Activated CD8-positive, alpha-beta memory T cell treated with anti-CD3 and anti-CD28 coated beads for 36 hours (primary cell): ENCODE data around the gene TAPBP. TPM values are rescaled to one million over a fixed set of nuclear protein-coding genes. Genes with fewer than 3 reads are reported as not detected.
"Not testable (repeated sequence)": the region's sequence is repeated elsewhere in the genome, so short reads cannot be mapped to it uniquely, and the experiment has no call there.

Experiments used
- CTCF ChIA-PET: fragments of 350-600 bp; sonication (Branson Sonifier 250); formaldehyde crosslinking; loops from one replicate; lab custom pipeline; 2021; ENCODE audit warnings: antibody characterized with exemption; lab: Charles Lee
- POLR2A ChIA-PET: fragments of 350-600 bp; sonication (Branson Sonifier 250); formaldehyde crosslinking; loops from one replicate; lab custom pipeline; 2021; ENCODE audit warnings: antibody characterized with exemption; lab: Charles Lee
- total RNA-seq, 2 experiments: library from RNA; stranded (reverse); gene quantifications; one replicate each; pipeline ENCODE4 v1.2.3, GENCODE V29; 2021

Gene TAPBP
- total RNA-seq, 2 experiments from 2014 or later: 184 to 189 TPM

DNA sequence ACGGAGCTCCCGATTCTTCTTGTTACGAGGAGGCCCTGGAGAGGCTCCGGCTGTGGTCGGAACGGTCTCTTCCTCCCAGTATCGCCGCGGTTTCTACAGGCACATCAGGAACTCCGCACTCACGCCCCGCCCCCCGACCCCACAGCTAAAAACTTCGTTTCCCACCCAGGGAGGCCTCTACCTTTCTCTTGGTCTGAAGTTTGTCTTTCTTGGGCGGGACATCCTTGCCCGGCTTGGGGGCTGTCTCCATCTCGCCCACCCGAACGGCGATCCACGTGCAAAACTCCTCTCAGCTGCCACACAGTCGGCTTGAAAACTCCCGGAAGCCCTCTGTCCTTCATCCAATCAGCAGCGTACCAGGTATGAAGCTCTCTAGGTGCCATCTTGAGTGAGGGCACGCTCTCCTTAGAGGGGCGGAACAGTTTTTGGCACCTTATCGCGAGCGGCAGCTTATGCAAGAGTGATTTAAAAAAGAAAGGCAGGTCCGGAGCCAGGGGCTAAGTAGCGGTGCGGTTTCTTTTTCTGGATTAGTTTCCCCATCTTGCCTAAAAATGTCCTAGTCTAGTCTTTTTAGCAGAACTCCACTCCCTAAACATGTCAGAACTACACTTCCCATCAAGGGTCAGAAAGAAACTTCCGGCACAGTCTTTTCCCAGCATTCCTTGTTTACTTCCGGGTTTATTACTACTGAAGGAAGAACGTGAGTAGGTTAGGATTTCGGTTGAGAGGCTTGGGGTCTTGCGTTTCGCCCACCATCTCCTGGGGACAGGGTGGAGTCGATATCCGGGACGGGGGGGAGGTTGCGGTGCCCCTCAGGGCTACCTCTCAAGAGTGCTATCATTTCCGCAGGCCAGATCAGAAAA is 24.7 kb downstream of the TAPBP start, which contains the start of the genes PFDN6 and WDR46:
Gene PFDN6 (plus strand): TSS at position 681 of the 863 bp plus-strand sequence. CDS start 256 bp downstream, outside the sequence.
Gene WDR46 (minus strand): TSS at position 319 of the 863 bp plus-strand sequence. CDS start 69 bp downstream, at position 250.
- POLR2A ChIA-PET: interaction anchor here (0.5 to 4.5 kb wide), 11 partner anchors 10 to 318 kb away, joined by 3 to 38 read pairs (median 4); partner anchors contain the start of genes B3GALT4, HLA-DPB1, RGL2 and RPS18
- CTCF ChIA-PET: interaction anchor here (0.9 to 3.0 kb wide), 9 partner anchors 10 to 134 kb away, joined by 3 to 30 read pairs (median 4); partner anchors contain the start of genes B3GALT4, RGL2, RPS18 and TAPBP

DNA sequence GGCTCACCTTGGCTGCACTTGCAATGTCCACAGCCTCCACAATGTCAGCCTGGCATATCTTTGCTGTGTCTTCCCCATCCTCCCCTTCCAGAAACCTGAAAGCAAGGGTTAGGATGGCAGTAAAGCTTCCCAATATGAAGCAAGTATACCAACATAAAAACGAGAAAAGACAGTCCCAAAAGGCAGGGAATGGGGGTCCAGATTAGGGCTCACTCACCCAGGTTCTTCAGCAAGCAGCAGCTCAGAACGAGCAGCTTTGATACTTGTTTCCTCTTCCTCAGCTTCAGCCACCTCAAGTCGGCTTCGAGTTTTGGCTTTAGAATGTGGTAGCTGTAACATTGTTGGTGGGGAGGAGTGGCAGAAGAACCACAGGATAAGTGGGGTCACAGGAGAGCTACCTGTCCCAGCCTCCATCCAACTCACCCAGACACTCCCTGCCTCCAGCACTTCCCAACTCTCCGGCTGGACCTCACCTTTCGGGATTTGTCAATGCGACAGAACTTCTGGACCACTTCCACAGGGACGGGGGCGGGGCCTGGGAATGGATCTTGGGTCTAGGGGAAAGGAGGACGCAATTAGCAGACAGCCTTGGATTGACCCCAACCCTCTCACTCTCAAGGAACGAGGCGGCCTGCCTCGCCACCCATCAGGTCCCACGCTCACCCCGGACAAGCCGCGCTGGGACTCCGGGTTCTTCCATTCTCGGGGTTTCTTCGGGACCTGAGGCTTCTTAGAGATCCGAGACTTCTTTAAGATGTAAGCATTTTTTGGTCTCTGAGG is 25.5 kb downstream of the TAPBP start:
- ChIA-PET CTCF (interaction anchor here (1.1 to 3.0 kb wide), 6 partner anchors 11 to 135 kb away, joined by 3 to 30 read pairs (median 6); partner anchors contain the start of genes B3GALT4 and RGL2), POLR2A (interaction anchor here (0.7 to 4.5 kb wide), 6 partner anchors 11 to 317 kb away, joined by 3 to 38 read pairs (median 8); partner anchors contain the start of genes B3GALT4, RGL2, RPS18 and VPS52)

DNA sequence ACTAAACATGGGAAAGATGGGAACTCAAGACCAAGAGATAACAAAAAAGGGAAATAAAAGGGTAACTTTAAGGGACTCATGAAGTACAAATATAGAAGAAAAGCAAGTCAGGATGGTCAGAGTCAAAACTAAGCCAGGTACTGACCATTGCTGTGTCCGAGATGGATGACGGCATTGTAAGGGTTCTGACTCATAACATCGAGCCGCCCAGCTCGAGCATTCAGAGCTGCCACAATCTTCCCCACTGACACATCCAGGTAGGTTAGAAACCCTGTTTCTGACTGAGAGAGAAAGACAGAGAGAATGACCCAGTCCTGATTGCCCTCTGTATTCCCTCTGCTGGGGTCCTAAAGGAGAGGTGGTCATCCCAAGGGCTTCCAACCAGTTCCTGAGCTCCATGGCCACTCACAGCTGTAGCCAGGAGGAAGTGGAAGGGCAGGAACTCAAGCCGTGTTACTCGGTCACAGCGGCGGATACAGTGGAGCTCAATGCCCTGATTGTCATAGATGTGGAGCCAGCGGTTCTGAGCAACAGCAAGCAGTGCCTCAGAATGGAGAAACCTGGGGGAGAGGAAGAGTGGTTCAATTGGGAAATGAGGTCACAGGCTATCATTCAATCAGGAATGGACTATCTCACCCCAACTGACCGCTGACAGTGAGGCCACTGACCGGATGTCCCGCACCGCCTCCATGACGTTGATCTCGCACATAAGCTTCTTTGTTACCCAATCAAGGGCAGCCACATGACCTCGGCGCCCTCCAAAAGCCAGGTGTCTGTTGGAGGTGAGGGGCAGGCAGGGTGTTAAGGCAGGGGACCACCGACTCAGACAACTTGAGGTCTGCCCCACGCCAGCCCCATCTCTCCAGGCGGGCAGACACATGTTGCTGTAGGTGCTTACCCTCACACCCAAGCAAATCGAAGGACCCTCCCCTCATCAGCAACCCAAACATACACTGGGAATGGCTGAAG is 26.6 kb downstream of the TAPBP start:
- POLR2A ChIA-PET: interaction anchor here (4.5 kb wide), 1 partner anchor 10 kb away, joined by 38 read pairs; the partner anchor contains the start of gene B3GALT4
- CTCF ChIA-PET: interaction anchor here (1.2 to 1.5 kb wide), 2 partner anchors 10 to 12 kb away, joined by 3 to 9 read pairs; partner anchors contain the start of genes B3GALT4 and RGL2

DNA sequence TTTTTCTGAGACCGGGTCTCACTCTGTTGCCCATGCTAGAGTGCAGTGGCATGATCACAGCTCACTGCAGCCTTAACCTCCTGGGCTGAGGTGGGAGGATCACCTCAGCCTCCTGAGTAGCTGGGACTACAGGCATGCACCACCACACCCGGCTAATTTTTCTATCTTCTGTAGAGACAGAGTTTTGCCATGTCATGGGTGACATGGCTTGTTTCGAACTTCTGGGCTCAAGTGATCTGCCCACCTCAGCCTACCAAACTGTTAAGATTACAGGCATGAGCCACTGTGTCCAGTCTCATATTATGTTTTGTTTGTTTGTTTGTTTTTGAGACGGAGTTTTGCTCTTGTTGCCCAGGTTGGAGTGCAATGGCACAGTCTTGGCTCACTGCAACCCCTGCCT is 28.7 kb downstream of the TAPBP start:
- POLR2A ChIA-PET, CTCF ChIA-PET: not testable (repeated sequence)

DNA sequence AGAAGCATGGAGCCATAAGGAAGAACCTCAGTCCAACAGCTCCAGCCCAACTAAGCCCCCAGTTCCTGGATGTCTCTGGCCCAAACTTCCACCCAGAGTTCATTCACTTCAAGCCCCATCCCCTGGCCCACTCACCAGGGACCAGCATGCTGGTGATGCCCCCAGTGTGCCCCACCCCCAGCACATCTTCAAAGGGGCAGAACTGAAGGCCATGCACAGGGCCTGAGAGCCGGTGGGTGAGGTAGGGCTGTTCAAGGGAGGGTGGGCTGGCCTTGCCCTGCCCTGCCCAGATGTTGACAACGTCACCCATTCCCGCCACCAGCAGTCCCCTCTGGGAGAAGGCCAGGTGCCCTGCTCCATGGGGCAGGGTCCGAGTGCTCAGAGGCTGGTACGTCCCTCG is 33.3 kb downstream of the TAPBP start:
- POLR2A ChIA-PET: interaction anchor here (0.7 to 1.0 kb wide), 2 partner anchors 9 to 110 kb away, joined by 3 read pairs; partner anchors contain the start of genes RPS18 and VPS52
- CTCF ChIA-PET: interaction anchor here (1.2 kb wide), 1 partner anchor 19 kb away, joined by 5 read pairs; no protein-coding TSS in a partner anchor

DNA sequence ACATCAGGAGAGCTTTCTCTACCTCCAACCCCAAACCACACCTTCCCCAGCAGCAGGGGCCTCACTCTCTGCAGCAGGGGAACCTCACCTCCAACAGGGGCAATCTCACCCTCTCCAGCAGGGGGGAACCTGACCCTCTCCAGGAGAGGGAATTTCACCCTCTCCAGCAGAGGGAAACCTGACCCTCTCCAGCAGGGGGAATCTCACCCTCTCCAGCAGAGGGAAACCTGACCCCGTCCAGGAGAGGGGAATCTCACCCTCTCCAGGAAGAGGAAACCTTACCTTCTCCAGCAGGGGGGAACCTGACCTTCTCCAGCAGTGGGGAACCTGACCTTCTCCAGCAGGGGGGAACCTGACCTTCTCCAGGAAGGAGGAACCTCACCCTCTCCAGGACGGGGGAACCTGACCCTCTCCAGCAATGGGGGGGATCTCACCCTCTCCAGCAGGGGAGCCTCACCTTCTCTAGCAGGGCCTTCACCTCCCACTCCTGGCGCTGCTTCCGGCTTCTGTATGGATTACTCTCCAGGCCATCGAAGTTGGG is 33.8 kb downstream of the TAPBP start:
- ChIA-PET CTCF (interaction anchor here (0.6 to 1.2 kb wide), 2 partner anchors 14 to 20 kb away, joined by 3 to 5 read pairs; no protein-coding TSS in a partner anchor), POLR2A (interaction anchor here (0.7 to 1.0 kb wide), 2 partner anchors 8 to 111 kb away, joined by 3 read pairs; partner anchors contain the start of genes RPS18 and VPS52)

DNA sequence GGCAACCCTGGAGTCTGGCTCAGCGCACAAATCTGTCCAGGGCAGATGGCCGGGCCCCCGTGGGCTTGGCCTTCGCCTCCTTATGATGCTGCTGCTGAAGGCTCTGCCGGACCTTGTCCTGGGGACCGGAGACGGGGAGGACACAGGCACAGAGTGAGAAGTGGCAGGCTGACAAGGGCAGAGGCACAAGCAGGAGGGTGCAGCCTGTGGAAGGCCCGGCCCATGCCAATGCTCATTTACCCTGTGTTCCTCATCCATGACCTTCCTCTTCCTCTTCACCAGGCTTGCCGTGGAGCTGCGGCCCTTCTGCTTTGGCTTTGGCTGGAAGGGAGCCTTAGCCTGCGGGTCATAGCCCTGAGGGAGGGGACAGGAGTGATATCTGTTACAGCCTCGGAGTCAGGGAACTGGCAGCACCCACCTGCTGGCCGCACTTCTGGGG is 34.6 kb downstream of the TAPBP start:
- ChIA-PET CTCF (interaction anchor here (0.6 to 4.1 kb wide), 3 partner anchors 10 to 20 kb away, joined by 3 to 30 read pairs (median 5); partner anchors contain the start of genes PFDN6 and WDR46), POLR2A (interaction anchor here (1.4 to 3.7 kb wide), 2 partner anchors 9 to 29 kb away, joined by 3 to 38 read pairs; partner anchors contain the start of genes PFDN6 and WDR46)

DNA sequence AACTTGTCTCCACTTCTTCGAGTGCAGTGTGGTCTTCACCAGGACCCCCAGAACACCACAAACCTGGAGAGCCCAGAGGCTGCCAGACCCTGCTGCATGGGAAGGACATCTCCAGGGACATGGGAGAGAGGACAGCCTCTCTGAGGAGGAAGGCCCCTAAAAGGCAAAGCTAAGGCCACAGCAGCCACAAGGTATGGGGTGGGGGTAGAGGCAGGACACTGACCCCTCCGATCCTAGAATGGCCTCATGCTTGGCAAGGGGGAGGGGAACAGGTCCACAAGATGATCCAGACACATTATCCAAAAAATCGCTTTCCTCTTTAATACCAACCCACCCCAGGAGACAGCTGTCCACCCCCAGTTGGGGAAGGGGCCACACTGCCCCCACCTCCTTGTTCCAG is 35.1 kb downstream of the TAPBP start:
- ChIA-PET CTCF (interaction anchor here (1.1 to 4.1 kb wide), 4 partner anchors 8 to 123 kb away, joined by 3 to 30 read pairs (median 6); partner anchors contain the start of genes PFDN6 and WDR46), POLR2A (interaction anchor here (0.6 to 3.7 kb wide), 3 partner anchors 10 to 29 kb away, joined by 3 to 38 read pairs (median 11); partner anchors contain the start of genes PFDN6 and WDR46)

DNA sequence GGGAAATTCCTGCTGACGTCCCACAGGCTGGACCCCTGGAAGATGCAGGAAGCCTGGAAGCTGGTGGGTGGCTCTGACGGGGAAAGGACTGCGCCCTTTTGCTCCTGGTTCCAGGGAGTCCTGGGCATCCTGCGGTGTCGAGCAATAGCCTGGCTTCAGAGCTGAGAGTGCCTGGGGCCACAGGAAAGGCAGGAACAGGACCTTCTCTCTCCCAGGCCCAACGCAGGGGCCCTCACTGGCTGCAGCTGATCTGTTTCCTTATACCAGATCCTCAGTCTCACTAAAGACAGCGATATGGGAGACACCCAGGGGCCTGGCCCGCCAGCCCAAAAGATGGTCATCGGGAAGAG is 35.5 kb downstream of the TAPBP start:
- ChIA-PET CTCF (interaction anchor here (1.1 to 4.1 kb wide), 6 partner anchors 9 to 123 kb away, joined by 3 to 30 read pairs (median 4); partner anchors contain the start of genes PFDN6 and WDR46), POLR2A (interaction anchor here (0.6 to 3.7 kb wide), 4 partner anchors 10 to 30 kb away, joined by 3 to 38 read pairs (median 8); partner anchors contain the start of genes PFDN6 and WDR46)

DNA sequence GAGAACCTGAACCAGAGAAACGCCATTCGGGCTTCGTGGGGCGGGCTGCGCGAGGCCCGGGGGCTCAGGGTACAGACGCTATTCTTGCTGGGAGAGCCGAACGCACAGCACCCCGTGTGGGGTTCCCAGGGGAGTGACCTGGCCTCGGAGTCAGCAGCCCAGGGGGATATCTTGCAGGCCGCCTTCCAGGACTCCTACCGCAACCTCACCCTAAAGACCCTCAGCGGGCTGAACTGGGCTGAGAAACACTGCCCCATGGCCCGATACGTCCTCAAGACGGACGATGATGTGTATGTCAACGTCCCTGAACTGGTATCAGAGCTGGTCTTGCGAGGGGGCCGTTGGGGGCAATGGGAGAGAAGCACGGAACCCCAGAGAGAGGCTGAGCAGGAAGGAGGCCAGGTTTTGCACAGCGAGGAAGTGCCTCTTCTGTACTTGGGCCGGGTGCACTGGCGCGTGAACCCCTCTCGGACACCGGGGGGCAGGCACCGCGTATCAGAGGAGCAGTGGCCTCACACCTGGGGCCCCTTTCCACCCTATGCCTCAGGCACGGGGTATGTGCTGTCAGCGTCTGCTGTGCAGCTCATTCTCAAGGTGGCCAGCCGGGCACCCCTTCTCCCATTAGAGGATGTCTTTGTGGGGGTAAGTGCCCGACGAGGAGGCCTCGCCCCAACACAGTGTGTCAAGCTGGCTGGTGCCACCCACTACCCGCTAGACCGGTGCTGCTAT is 36.1 kb downstream of the TAPBP start:
- ChIA-PET CTCF (interaction anchor here (0.9 to 4.1 kb wide), 15 partner anchors 9 to 188 kb away, joined by 3 to 30 read pairs (median 4); partner anchors contain the start of genes PFDN6, TAPBP and WDR46), POLR2A (interaction anchor here (0.6 to 3.7 kb wide), 15 partner anchors 11 to 306 kb away, joined by 3 to 38 read pairs (median 5); partner anchors contain the start of genes PFDN6, RGL2, WDR46 and ZBTB22)

DNA sequence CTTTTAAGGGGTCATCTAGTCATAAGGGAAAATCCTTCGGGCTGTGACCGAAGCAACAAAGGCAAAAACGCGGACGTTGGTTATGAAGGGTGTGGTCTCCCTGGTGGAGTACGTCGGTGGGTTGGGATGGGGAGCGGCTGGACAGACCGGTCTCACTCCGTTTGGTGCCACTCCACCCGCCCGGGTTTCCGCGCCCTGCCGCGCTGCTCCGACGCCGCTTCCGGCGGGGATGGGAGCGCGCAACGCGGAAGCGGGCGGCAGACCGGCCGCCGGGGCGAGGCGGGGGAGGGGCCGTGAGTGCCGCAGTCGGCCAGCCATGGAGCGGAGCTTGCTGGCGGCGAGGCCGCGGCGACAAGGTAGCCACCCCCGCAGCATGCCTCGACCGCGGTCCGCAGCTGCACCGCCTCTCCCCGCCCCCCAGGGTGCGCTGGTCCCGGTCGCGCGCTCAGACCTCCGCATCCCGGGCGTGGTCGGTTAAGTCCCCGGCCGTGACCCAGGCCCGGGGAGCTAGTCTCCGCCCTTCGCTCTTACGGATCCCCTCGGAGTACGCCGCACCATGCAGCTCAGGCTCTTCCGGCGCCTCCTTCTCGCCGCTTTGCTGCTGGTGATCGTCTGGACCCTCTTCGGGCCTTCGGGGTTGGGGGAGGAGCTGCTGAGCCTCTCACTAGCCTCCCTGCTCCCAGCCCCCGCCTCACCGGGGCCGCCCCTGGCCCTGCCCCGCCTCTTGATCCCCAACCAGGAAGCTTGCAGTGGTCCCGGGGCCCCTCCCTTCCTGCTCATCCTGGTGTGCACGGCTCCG is 36.8 kb downstream of the TAPBP start, which contains the start of gene B3GALT4:
Gene B3GALT4 (plus strand): TSS at position 260 of the 799 bp plus-strand sequence. CDS start 297 bp downstream, at position 557.
- ChIA-PET POLR2A (interaction anchor here (0.6 to 3.7 kb wide), 13 partner anchors 12 to 305 kb away, joined by 3 to 38 read pairs (median 5); partner anchors contain the start of genes PFDN6, RGL2, WDR46 and ZBTB22), CTCF (interaction anchor here (0.6 to 4.1 kb wide), 15 partner anchors 10 to 1542 kb away, joined by 3 to 30 read pairs (median 4); partner anchors contain the start of genes HSD17B8, PFDN6, TAPBP and WDR46)

DNA sequence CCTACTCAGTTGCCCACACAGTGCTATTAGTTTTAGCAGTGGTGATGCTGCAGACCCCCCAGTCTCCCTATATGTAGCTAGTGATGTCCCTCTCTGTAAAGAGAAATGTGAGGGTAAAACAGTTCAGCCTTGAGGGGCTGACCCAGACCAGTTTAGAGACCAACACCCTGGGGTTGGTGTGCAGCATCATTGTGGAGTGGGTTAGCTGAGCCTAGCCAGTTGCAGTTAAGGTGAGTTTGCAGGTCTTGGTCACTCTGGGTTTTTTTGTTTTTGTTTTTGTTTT is 37.4 kb downstream of the TAPBP start:
- ChIA-PET POLR2A (interaction anchor here (1.0 to 3.7 kb wide), 4 partner anchors 12 to 41 kb away, joined by 3 to 38 read pairs (median 6); partner anchors contain the start of genes PFDN6, WDR46 and ZBTB22), CTCF (interaction anchor here (0.6 to 4.1 kb wide), 11 partner anchors 10 to 1541 kb away, joined by 3 to 30 read pairs (median 5); partner anchors contain the start of genes HSD17B8, PFDN6, TAPBP and WDR46)

DNA sequence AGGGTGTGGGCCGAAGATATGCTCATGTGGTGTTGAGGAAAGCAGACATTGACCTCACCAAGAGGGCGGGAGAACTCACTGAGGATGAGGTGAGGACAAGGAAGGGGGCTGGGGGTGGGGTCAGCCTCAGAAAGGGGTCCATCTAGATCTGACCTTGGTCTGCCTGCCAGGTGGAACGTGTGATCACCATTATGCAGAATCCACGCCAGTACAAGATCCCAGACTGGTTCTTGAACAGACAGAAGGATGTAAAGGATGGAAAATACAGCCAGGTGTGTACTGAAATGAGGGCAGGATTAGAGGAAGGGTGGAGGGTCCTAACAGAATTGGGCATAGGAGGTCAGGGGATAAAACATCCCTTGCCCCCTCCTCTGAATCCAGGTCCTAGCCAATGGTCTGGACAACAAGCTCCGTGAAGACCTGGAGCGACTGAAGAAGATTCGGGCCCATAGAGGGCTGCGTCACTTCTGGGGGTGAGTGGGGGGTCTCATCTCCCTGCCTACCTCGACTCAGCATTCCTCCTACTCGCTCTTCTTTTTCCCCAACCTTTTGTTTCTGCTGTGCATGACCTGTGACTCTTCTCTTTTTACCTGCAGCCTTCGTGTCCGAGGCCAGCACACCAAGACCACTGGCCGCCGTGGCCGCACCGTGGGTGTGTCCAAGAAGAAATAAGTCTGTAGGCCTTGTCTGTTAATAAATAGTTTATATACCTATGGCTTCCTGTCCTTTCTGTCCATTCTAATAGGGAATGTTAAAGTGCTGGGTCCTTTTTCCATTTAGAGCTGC is 37.9 kb downstream of the TAPBP start:
- ChIA-PET POLR2A (interaction anchor here (1.1 to 3.7 kb wide), 2 partner anchors 13 to 28 kb away, joined by 3 to 38 read pairs; partner anchors contain the start of genes PFDN6 and WDR46), CTCF (interaction anchor here (1.2 to 4.1 kb wide), 7 partner anchors 11 to 71 kb away, joined by 4 to 30 read pairs (median 5); partner anchors contain the start of genes HSD17B8, PFDN6, TAPBP and WDR46)
